Effector CD4-positive, alpha-beta T cell (primary cell): ENCODE results near the gene RAB3GAP2.
"Not testable (repeated sequence)": the region's sequence is repeated elsewhere in the genome, so short reads cannot be mapped to it uniquely, and the experiment has no call there.

Experiments
- DNase-seq: peaks from one replicate; pipeline ENCODE4 v3.0.0-alpha.2; 2020

Gene RAB3GAP2

DNA sequence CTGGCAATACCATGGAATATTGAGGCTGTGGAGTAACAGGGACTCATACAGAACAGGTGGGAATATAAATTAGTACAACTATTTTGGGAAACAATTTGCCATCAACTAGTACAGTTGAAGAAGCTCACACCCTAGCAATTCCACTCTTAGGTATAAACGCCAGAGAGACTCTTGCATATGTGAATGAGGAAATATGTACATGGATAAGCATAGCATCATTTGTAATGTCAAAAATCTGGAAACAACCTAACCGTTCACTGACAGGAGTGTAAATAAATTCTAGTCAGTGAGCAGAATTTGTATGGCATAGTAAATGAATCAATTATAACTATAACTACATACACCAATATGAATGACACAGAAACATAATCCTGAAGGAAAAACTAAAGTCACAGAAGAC lies 83.7 kb downstream of the RAB3GAP2 start:
- DNase-seq = no peak

DNA sequence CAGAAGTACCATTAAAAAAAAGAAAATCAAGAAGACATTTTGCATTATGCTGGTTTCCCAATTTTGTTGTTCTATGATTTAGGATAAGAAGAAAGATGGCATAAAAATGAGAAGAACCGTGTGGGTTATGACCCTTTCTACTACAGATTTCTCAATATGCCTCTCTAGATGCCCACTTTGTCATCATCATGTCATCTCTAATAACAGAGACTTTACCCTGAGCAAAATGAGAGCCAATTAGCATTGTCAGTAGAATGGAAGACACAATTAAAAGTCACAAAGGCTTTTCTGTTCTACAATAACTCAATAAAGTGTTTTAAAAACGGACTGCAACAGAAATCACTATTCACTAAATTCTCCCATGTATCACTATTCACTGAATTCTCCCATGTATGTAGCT lies 85.5 kb downstream of the RAB3GAP2 start:
- DNase-seq = no peak

DNA sequence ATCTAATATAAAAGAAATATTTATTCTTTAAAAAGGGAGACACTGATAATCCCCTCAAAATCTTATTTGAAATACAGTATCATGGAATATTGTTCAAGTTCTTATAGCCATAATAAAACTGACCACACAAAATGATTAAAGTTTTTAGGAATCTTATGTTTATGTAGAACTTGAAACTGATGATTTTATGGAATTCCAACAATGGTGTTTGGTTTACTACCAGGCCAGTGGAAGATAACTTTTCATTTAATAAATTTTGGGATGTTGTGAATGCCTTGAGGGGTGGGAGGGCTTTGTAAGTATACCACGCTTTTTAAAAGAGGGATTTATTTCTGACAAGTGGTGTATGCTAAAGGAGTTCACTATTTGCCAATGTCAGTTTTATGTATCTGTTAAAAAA lies 87.7 kb downstream of the RAB3GAP2 start:
- DNase-seq = no peak

DNA sequence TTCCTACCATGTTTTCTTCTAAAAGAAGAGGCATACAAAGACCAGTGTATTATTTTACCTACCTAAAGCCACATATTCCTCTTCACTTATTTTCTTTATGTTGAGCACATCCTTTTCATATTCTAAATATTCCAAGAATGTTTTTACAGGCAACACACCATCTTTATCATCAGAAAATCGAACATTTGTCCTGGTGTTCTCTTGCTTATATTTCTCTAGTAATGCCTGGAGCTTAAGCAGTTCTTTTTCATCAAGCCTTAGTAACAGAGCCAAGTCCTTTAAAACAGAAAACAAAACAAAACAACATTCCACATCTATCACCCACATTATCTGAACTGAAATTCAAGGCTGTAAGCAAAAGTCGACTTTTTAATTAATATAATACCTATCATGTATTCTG lies 89.6 kb downstream of the RAB3GAP2 start:
- no peak for DNase-seq

DNA sequence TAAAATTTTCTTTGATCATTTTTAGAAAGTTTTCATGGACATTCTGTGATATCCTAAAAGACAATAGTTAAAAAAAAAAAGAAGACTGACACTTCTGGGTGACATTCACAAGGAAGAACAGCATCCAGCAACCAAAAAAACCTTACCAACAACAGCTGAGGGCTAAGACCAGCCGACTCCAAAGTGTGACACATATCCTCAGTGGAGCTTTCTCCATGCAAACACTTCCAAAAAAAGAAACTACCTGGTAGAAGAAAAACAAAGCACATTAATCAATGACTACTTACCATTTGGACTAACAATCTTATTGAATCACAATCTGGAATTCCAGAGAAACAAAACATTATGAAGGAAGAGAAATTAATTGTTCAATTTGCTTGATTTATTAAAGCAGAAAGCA lies 90.1 kb downstream of the RAB3GAP2 start:
- no peak for DNase-seq

DNA sequence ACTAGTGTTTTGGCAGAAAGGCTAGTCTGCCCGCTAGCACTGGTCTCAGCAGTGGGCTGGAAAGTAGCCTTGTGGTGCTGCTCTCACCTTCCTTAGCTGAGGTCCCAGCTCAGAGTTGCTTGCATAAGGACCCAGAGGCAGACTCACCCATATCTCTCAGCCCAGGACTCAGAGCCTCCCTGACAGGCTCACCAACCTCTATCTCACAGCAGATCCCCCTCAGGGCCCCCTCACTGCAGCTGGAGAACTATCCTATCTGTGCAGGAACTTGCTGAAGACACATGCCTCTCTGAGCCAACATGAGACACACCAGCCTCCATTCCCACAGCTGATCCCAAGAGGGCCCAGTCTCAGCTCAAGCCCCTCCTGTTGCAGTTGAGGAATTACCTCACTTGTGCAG lies 95.7 kb downstream of the RAB3GAP2 start:
- DNase-seq = no peak

DNA sequence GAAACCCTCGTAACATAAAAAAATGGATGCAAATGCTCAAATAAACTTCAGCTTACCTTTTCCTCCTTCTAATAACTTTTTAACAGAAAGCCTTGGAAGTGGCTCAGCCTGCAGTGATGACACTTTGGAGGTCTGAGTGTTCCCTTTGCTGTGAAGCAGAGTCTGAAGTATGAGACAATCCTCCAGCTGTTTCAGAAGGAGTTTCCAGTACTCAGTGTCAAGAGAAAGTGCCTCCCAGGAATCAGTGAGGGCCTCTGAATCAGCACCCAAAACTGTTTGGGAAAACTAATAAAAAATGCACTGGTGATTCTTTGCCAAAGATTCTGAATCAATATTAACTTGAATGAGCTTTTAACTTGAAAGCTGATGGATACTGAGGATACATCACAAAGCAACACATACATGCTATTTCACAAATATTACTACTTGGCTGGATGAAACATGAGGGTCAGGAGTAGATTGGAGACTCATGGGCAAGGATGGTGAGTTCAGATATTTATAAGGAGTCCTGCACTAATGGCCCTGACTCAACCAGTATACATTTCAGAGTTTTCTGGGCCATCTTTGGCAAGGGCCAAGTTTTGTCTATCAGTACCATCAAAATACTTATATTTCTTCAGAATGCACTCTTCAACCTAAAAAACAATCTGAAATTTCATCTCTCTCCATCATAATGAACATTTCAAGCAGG lies 101.3 kb downstream of the RAB3GAP2 start:
- DNase-seq = no peak

DNA sequence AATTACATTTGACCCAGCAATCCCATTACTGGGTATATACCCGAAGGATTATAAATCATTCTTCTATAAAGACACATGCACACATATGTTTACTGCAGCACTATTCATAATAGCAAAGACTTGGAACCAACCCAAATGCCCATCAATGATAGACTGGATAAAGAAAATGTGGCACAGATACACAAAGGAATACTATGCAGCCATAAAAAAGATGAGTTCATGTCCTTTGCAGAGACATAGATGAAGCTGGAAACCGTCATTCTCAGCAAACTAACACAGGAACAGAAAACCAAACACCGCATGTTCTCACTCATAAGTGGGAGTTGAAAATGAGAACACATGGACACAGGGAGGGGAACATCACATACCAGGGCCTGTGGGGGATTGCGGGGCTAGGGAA lies 102.4 kb downstream of the RAB3GAP2 start:
- DNase-seq = not testable (repeated sequence)

DNA sequence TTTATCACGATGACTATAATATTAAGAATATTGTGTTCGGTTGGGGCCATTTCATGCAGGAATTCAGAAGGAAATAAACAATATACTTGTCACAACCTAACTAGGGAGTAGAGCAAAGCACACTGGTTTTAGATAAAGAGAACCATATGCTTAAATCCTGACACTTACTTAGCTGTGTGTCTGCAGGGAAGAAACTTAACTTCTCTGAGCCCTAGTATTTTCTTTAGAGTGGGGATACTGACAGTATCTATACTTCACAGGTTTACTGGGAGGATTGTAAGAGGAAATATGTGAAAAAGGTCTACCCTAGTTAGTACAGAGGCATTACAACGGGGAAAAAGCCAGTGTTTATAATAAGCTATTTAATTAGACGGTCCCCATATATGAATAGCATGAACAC lies 105.4 kb downstream of the RAB3GAP2 start:
- no peak for DNase-seq

DNA sequence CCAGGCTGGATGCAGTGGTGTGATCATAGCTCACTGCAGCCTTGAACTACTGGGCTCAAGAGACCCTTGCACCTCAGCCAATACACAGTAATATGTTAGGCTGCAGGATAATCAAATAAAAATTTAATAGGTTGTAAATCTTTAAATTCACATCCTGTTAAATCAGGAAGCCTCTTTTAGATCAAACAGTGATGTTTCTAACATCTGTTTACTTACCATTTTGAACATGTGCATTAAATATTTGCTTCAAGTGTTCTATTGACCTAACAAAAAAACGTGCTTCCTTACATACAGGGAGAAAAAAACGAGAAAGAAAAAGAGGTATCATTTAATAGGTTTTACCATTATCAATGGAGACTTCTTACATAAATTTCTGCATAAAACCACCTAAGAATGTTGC lies 107.7 kb downstream of the RAB3GAP2 start:
- no peak for DNase-seq

DNA sequence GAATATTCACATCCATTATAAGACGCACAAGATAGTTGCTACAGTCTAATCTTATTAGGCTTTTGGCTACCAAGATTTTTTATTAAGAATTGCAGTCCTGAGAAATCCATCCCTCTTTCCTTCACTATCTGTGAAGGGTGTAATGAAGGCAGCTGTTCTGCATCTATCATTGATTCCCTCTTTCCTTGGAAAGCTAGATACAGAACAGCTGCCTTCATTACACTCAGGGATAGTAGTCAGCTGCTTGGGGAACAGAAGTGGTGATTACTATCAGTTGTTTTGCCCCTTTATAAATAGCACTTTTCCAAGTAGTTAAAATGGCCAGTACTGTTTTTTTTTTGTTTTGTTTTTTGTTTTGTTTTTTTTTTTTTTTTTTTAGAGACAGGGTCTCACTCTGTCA lies 108.1 kb downstream of the RAB3GAP2 start:
- no peak for DNase-seq

DNA sequence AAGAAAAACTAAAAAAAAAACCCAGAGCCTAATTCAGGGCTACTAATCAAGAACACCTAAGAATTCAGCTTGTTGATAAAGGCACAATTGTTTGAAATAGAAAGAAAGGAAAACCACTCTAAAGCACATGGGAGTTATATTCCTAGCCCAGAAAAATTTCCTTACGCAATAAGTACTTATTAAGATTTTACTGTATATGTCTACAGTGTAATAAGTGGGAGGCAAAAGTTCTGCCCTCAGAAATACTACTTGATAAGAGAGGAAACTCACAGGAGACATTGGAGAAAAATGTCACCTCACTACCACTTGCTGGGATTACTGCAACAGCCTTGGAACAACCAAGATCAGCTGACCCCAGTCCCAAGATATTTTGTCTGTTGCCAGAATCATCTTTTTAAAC lies 112.2 kb downstream of the RAB3GAP2 start:
- DNase-seq = no peak

DNA sequence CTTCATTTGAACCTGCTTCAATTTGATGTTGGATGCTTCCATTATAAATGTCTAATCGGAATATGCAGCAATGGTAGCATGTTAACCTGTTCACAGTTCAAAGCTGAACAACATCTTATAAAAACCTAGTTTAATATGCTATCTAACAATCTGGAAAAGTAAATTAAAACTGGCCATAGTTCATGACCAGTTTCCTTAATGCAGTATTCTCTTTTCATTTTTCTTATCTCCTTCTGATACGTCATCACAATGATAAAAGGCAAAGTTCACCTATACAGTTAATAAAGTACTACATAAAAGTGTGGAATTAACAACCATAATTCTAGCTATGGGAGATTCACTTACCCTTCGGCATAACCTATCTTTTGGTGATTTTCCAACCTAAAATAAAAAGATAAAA lies 113.2 kb downstream of the RAB3GAP2 start:
- DNase-seq = no peak

DNA sequence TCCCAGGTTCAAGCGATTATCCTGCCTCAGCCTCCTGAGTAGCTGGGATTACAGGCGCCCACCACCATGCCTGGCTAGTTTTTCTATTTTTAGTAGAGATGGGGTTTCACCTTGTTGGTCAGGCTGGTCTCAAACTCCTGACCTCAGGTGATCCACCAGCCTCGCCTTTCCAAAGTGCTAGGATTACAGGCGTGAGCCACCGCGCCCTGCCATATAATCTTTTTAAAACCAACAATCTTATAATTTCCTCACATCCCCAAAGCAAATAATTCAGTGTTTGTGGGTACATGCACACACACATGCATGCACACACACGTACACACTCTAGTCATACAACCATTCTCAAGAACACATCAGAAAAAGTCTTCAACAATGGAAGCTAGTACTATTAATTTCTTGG lies 113.7 kb downstream of the RAB3GAP2 start:
- DNase-seq = not testable (repeated sequence)

DNA sequence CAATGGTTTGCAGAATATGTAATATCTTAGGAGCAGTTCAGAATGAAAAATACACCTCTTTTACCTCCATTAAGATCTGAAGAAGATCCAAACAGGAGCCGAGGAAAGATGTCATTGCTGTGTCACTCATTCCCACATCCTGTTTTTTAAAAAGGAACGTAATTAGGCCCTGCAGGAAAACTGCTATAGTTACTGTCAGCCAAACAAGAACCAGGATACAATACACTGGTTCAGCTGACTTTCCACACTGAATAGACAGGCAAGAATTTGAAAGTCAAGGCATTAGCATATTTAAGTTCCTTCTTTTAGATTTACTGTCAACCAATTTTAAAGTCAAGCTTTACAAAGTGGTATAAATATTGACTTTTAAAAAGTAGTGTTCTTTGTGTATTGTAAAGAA lies 114.5 kb downstream of the RAB3GAP2 start:
- no peak for DNase-seq

DNA sequence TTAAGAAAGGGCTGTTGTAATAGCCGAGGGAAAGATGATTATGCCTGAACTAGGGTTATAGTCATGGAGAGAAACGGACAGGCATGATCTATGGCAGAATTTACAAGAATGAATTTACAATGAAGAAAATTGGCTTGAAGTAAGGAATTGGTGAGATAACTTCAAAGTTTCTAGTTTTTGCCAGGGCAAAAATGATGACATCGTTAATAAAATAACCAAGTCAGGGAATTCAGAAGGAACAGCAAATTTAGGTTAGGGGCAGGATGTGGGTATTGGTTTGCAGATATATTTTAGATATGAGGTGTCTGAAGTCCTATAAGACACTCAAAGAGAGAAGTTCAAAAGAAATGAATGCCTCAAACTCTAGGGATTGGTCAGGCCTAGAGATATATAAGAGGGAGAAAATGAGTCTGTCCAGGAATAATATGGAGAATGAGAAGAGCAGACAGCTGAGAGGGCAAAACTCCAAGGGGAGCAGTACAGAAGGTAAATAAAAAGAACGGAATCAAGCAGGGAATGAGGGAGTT lies 115.6 kb downstream of the RAB3GAP2 start:
- no peak for DNase-seq

DNA sequence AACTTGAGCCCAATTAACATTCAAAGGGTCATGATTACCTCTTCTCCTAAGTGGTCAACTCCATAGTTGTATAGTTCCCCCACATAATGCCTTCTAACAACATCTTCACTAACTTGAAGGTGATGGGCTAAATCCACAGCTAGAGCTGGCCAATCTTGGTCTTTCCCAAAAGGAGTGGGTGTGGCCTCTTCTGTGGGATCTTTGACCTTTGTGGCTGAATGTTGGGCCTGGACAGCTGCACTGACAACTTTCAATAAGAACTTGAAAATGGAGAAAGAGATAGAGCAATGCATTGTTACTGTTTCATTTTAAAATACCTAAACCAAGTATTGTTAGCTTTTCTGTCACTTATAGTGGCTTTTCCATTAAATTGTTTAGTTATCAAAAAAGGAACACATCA lies 119.1 kb downstream of the RAB3GAP2 start:
- no peak for DNase-seq

DNA sequence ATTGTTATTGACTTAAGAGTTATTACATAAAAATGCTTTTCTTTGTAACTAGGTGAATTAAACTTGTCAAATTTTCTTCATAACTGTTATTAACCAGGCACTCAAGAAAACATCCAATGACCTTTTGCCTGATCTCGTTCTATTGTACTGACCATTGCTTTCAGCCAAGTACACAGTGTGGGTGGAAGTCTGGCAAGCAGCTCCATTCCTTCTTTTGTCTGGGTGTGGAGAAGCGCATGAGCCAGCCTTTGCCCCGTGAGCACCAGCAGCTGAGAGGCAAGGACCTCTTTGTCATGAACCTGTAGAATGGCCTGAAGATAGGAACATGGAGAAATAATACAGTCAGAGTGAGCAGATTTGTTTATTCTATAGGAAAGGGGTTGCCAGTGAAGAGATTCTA lies 120.8 kb downstream of the RAB3GAP2 start:
- DNase-seq = no peak

DNA sequence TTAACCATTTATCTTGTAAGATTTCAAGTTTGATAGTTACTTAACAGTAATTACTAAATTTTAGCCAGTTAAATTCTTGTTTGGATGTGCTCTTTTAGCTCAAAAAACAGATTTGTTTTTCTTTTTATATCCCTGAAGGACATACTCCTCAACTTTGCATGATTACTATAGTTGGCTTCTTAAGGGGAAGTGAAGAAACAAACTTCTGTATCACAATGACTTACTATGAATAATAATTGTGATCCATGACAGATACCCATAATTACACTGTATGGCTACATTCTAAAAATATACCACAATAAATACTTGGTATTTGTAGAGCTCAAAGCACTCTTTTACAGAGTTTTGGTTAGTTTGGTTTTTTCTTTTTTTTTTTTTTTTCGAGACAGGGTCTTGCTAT lies 122.5 kb downstream of the RAB3GAP2 start:
- DNase-seq = no peak

DNA sequence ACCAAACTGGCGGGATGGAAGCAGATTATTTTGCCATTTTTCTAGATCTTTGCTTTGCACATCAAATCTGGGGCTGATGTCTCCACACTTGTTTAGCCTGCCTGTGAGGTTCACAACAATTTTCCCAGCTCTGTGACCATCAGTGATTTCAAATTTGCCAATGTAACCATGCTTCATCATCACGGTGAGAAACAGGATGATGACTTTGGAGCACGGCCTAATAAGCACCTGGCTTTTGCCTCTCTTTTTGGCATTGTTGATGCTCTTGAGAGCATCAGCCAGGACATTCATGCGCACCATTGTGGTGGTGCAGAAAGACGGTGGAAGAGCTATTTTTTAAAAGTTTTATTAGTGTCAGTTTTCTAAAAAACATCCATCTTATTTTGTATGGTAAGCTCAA lies 128.2 kb downstream of the RAB3GAP2 start:
- DNase-seq = no peak

DNA sequence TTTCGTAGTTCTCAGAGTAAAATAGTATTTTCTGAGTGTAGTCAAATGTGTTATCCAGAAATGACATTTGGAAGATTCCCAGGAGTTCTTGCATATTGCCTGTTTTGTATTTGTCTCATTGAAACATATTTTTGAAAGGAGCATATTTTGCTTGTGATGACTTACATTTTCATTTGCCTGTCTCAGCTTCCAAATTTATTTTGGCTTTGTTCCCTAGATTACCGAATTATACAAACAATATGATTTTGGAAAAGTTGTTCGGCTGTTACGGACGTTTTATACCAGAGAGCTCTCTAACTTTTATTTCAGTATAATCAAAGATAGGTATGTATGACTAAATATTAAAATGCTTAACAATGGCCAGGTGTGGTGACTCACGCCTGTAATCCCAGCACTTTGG lies 132.3 kb downstream of the RAB3GAP2 start:
- no peak for DNase-seq

DNA sequence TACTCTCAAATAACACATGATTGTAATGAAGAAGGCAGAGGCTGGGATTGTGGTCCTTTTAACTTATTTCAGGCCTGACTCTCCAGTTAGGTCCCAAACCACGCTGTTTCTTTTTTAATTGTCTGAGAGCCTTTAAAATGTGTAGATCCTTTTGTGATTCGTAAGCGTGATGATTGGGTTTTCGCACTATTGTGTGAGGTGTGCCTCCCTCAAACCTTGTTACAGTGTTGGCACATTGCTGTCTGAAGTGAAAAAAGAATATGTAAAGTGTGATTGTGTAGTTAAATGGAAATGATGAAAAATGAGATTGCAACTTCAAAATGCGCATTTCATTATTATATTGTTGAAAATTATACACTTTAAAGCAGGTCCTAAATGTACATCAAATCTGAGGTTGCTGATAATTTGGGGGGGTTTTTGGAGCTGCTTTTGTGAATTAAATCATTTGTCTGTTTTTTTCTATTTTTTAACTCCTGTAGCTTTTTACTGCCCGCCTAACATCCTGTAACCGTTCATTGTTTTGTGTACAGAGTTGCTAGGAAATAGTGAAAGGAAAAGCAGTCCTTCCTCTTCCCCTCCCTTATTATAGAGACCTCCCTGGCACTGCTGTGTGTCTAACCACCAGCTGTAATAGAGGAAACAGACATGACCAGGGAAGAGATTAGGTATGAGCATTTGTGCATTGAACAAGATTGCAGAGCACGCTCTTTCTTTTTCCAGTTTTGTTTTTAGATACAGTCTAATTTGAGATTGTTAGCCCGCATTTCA lies 135.1 kb downstream of the RAB3GAP2 start:
- DNase-seq = no peak

DNA sequence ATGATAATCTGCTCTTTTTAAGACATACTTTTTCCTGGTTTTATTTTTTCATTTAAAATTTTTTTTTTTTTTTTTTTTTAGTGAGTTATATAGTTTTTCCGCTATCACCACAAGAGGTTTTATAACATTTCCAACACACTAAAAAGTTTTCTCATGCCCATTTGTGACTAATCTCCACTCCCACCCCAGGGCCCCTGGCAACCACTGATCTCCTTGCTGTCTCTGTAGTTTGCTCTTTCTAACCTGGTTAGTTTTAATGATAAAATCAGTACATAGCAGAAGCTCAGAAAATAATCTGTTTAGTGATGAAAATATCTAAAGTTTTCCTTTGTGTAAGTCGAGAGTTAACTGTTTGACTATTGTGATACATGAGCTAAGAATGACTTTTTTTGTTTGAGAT lies 136.5 kb downstream of the RAB3GAP2 start:
- no peak for DNase-seq

DNA sequence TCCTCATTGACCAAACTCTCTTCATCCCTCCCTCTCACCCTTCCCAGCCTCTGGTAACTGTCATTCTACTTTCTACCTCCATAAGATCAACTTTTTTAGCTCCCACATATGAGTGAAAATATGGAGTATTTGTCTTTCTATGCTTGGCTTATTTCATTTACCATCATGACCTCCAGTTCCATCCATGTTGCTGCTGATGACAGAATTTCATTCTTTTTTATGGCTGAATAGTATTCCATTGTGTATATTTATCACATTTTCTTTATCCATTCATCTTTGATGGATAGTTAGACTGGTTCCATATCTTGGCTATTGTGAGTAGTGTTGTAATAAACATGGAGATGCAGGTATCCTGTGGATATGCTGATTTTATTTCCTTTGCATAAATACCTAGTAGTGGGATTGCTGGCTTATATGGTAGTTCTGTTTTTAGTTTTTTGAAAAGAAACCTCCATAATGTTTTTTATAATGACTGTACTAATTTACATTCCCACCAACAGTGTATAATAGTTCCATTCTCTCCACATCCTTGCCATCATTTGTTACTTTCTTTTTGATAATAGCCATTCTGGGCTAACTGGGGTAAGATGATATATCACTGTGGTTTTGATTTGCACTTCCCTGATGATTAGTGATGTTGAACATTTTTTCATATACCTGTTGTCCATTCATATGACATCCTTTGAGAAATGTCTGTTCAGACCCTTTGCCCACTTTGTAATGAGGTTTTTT lies 142.6 kb downstream of the RAB3GAP2 start:
- no peak for DNase-seq
